B cell (primary cell): Measurements from ENCODE around the gene ELMO1.

Experiments used
- EZH2 ChIP-seq: IDR thresholded peaks from 2 replicates; pipeline ENCODE4 v1.6.1; 2012; ENCODE audit warnings: borderline replicate concordance, low read depth, mild to moderate bottlenecking, moderate library complexity, low read length; ENCODE audit not compliant: insufficient read depth, poor library complexity, severe bottlenecking
- TF ChIP-seq, protein P1 (sequence below): fragments of 200-600 bp; IDR thresholded peaks from one replicate; pipeline ENCODE4 v1.8.0; 2022; ENCODE audit warnings: antibody characterized with exemption, mild to moderate bottlenecking

GRCh38 chr7:36925691-36926090 lies 523.0 kb downstream of the ELMO1 start:
- no peak for TF ChIP-seq EZH2
- TF ChIP-seq, protein P1, sequence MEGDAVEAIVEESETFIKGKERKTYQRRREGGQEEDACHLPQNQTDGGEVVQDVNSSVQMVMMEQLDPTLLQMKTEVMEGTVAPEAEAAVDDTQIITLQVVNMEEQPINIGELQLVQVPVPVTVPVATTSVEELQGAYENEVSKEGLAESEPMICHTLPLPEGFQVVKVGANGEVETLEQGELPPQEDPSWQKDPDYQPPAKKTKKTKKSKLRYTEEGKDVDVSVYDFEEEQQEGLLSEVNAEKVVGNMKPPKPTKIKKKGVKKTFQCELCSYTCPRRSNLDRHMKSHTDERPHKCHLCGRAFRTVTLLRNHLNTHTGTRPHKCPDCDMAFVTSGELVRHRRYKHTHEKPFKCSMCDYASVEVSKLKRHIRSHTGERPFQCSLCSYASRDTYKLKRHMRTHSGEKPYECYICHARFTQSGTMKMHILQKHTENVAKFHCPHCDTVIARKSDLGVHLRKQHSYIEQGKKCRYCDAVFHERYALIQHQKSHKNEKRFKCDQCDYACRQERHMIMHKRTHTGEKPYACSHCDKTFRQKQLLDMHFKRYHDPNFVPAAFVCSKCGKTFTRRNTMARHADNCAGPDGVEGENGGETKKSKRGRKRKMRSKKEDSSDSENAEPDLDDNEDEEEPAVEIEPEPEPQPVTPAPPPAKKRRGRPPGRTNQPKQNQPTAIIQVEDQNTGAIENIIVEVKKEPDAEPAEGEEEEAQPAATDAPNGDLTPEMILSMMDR: no peak
